ENCODE data around the gene ACAD10. TPM values are rescaled to one million over a fixed set of nuclear protein-coding genes. Genes with fewer than 3 reads are reported as not detected.
A peak's percentile ranks its signal among the peaks of the same experiment; 100 is the strongest.

The ACAD10 gene
- total RNA-seq, 1 donor, result 18.1 TPM

DNA sequence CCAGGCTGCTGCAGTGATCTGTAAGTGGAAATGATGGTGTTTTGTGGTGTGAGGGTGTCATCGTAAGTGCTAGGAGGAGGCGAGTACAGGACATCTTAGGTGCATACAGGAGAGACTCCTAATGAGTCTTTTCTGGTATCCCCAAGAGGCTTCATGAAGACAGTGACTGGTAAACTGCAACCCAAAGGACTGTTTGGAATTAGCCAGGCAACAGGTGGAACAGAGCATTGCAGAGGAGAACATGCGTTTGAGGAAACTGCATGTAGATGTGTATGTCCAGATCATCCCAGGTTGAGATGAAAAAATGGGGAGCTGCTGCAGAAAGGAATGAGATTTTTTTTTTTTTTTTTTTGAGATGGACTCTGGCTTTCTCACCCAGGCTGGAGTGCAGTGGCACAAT lies 5.4 kb downstream of the ACAD10 start:
- DNase-seq (ENCODE audit: insufficient read length, low spot score, missing footprints), result no peak
- H3K36me3 ChIP-seq (ENCODE audit: insufficient read depth, low read length), result peaks cover 22% of the 10 kb centered on the region
- H3K4me1 ChIP-seq (ENCODE audit: insufficient read depth, low read length), result peaks cover 10% of the 10 kb centered on the region
- no peak overlapping the region for H2AFZ ChIP-seq (ENCODE audit: low read length)
- H3K9me3 ChIP-seq (ENCODE audit: low read depth, low read length), result no peaks in the 10 kb centered on the region
- no peak for TF ChIP-seq CTCF (IDR thresholded peaks at IDR 0.05; ENCODE audit: extremely low read depth, low read depth, low read length)
- no peaks in the 10 kb centered on the region for H3K27me3 ChIP-seq (ENCODE audit: insufficient read depth, low read length)
- H3K27ac ChIP-seq (ENCODE audit: low read depth, low read length), result no peak overlapping the region
- H3K4me2 ChIP-seq (ENCODE audit: insufficient read depth, low read length), result no peak overlapping the region
- H4K20me1 ChIP-seq (ENCODE audit: insufficient read depth, low read length), result no peaks in the 10 kb centered on the region
- no peak overlapping the region for H3K4me3 ChIP-seq (ENCODE audit: insufficient read depth, low read length)
- H3K79me2 ChIP-seq (ENCODE audit: insufficient read depth, low read length), result peaks cover 11% of the 10 kb centered on the region

GRCh38 chr12:111692575-111693210 lies 6.8 kb downstream of the ACAD10 start:
- no peak overlapping the region for H3K4me3 ChIP-seq (ENCODE audit: insufficient read depth, low read length)
- H3K4me1 ChIP-seq (ENCODE audit: insufficient read depth, low read length), result no peaks in the 10 kb centered on the region
- H4K20me1 ChIP-seq (ENCODE audit: insufficient read depth, low read length), result no peaks in the 10 kb centered on the region
- H3K27me3 ChIP-seq (ENCODE audit: insufficient read depth, low read length), result no peaks in the 10 kb centered on the region
- H3K27ac ChIP-seq (ENCODE audit: low read depth, low read length), result no peak overlapping the region
- H3K9me3 ChIP-seq (ENCODE audit: low read depth, low read length), result no peaks in the 10 kb centered on the region
- TF ChIP-seq CTCF (IDR thresholded peaks at IDR 0.05; ENCODE audit: extremely low read depth, low read depth, low read length), result peak; percentile 42
- no peak overlapping the region for H3K4me2 ChIP-seq (ENCODE audit: insufficient read depth, low read length)
- no peaks in the 10 kb centered on the region for H3K79me2 ChIP-seq (ENCODE audit: insufficient read depth, low read length)
- no peak overlapping the region for H2AFZ ChIP-seq (ENCODE audit: low read length)
- H3K36me3 ChIP-seq (ENCODE audit: insufficient read depth, low read length), result peaks cover 22% of the 10 kb centered on the region
- peak; percentile 86 for DNase-seq (ENCODE audit: insufficient read length, low spot score, missing footprints)

DNA sequence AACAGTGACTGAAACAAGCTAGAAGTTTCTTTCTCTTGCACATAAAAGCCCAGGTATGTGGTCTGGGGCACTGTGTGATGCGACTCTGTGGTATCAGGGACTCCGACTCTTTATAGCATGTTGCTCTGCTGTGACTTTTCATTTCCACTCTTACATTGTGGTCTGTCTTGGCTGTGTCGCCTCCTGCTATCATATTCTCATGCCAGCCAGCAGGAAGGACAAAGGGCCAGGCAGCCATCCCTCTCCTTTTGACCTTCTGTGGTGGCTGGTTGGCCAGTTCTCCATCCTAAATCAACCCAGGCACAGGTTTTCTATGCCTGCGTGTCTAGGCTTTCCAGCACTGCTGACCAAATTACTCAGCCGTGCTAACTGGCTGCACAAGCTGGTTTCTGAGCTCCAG lies 8.0 kb downstream of the ACAD10 start:
- Histone ChIP-seq H3K4me1 (ENCODE audit: insufficient read depth, low read length) (no peaks in the 10 kb centered on the region), H2AFZ (ENCODE audit: low read length) (no peak overlapping the region), H3K27me3 (ENCODE audit: insufficient read depth, low read length) (no peaks in the 10 kb centered on the region), H3K4me3 (ENCODE audit: insufficient read depth, low read length) (no peak overlapping the region), H3K27ac (ENCODE audit: low read depth, low read length) (no peak overlapping the region), H3K79me2 (ENCODE audit: insufficient read depth, low read length) (no peaks in the 10 kb centered on the region), H4K20me1 (ENCODE audit: insufficient read depth, low read length) (no peaks in the 10 kb centered on the region), H3K36me3 (ENCODE audit: insufficient read depth, low read length) (peaks cover 28% of the 10 kb centered on the region), H3K4me2 (ENCODE audit: insufficient read depth, low read length) (no peak overlapping the region), H3K9me3 (ENCODE audit: low read depth, low read length) (no peaks in the 10 kb centered on the region)
- DNase-seq (ENCODE audit: insufficient read length, low spot score, missing footprints), result no peak
- TF ChIP-seq CTCF (IDR thresholded peaks at IDR 0.05; ENCODE audit: extremely low read depth, low read depth, low read length), result no peak

GRCh38 chr12:111699962-111700361 lies 14.1 kb downstream of the ACAD10 start:
- no peak for TF ChIP-seq CTCF (IDR thresholded peaks at IDR 0.05; ENCODE audit: extremely low read depth, low read depth, low read length)

More at GRCh38 chr12:111699962-111700361, 14.1 kb downstream of the ACAD10 start:
- Histone ChIP-seq H3K27ac (ENCODE audit: low read depth, low read length) (no peak overlapping the region), H3K27me3 (ENCODE audit: insufficient read depth, low read length) (no peaks in the 10 kb centered on the region), H3K4me3 (ENCODE audit: insufficient read depth, low read length) (no peak overlapping the region), H3K79me2 (ENCODE audit: insufficient read depth, low read length) (no peaks in the 10 kb centered on the region), H2AFZ (ENCODE audit: low read length) (no peak overlapping the region), H3K9me3 (ENCODE audit: low read depth, low read length) (no peaks in the 10 kb centered on the region), H3K36me3 (ENCODE audit: insufficient read depth, low read length) (peaks cover 47% of the 10 kb centered on the region), H4K20me1 (ENCODE audit: insufficient read depth, low read length) (no peaks in the 10 kb centered on the region), H3K4me1 (ENCODE audit: insufficient read depth, low read length) (no peaks in the 10 kb centered on the region), H3K4me2 (ENCODE audit: insufficient read depth, low read length) (no peak overlapping the region)
- no peak for DNase-seq (ENCODE audit: insufficient read length, low spot score, missing footprints)
